Osteoblast (primary cell): Measurements from ENCODE around the gene TIMM44. TPM values are rescaled to one million over a fixed set of nuclear protein-coding genes. Genes with fewer than 3 reads are reported as not detected.
A peak's percentile ranks its signal among the peaks of the same experiment; 100 is the strongest.

Source experiments
- DNase-seq: peaks from one replicate; pipeline ENCODE4 v3.0.0; 2011; ENCODE audit warnings: low spot score, mixed read lengths; ENCODE audit not compliant: insufficient read length; ENCODE audit errors: missing footprints
- H2AFZ ChIP-seq: 2 replicates; pipeline ENCODE4 v1.6.0; 2011; ENCODE audit warnings: mild to moderate bottlenecking, low read length
- H3K27ac ChIP-seq: 2 replicates; pipeline ENCODE4 v1.5.1; 2011; ENCODE audit warnings: mild to moderate bottlenecking, low read depth, low read length, moderate library complexity
- H3K27me3 ChIP-seq: 2 replicates; pipeline ENCODE4 v1.6.0; 2012; ENCODE audit warnings: mild to moderate bottlenecking, control low read depth, inconsistent platforms, low read length, moderate library complexity; ENCODE audit not compliant: insufficient read depth
- H3K36me3 ChIP-seq: 2 replicates; pipeline ENCODE4 v1.5.1; 2011; ENCODE audit warnings: mild to moderate bottlenecking, low read length, control low read depth, moderate library complexity; ENCODE audit not compliant: insufficient read depth
- H3K4me1 ChIP-seq: 2 replicates; pipeline ENCODE4 v1.5.1; 2011; ENCODE audit warnings: mild to moderate bottlenecking, low read length, control low read depth, moderate library complexity; ENCODE audit not compliant: insufficient read depth
- H3K4me2 ChIP-seq: 2 replicates; pipeline ENCODE4 v1.6.0; 2011; ENCODE audit warnings: mild to moderate bottlenecking, low read length; ENCODE audit not compliant: insufficient read depth
- H3K4me3 ChIP-seq: fragments of 200-600 bp; sonication (generic); 3 replicates; pipeline ENCODE4 v1.5.1; 2012; ENCODE audit warnings: mild to moderate bottlenecking, low read length, inconsistent platforms; ENCODE audit not compliant: insufficient read depth
- H3K79me2 ChIP-seq: 2 replicates; pipeline ENCODE4 v1.6.0; 2012; ENCODE audit warnings: mild to moderate bottlenecking, low read length, control low read depth, inconsistent platforms; ENCODE audit not compliant: insufficient read depth
- H3K9me3 ChIP-seq: 2 replicates; pipeline ENCODE4 v1.5.1; 2011; ENCODE audit warnings: low read depth, low read length, control low read depth
- H4K20me1 ChIP-seq: 2 replicates; pipeline ENCODE4 v1.6.0; 2012; ENCODE audit warnings: mild to moderate bottlenecking, low read length, control low read depth; ENCODE audit not compliant: insufficient read depth
- total RNA-seq: library from RNA; depleted of rRNA; stranded (reverse); fragments of >200 nt; gene quantifications from 2 replicates; pipeline ENCODE4 v1.2.3, GENCODE V29; 2012
- TF ChIP-seq, protein P1 (sequence below): IDR thresholded peaks from 2 replicates; pipeline ENCODE4 v1.5.1; 2011; ENCODE audit warnings: mild to moderate bottlenecking, low read depth, low read length, moderate library complexity; ENCODE audit errors: extremely low read depth

TIMM44 gene
- total RNA-seq, 1 donor: 52.5 TPM

DNA sequence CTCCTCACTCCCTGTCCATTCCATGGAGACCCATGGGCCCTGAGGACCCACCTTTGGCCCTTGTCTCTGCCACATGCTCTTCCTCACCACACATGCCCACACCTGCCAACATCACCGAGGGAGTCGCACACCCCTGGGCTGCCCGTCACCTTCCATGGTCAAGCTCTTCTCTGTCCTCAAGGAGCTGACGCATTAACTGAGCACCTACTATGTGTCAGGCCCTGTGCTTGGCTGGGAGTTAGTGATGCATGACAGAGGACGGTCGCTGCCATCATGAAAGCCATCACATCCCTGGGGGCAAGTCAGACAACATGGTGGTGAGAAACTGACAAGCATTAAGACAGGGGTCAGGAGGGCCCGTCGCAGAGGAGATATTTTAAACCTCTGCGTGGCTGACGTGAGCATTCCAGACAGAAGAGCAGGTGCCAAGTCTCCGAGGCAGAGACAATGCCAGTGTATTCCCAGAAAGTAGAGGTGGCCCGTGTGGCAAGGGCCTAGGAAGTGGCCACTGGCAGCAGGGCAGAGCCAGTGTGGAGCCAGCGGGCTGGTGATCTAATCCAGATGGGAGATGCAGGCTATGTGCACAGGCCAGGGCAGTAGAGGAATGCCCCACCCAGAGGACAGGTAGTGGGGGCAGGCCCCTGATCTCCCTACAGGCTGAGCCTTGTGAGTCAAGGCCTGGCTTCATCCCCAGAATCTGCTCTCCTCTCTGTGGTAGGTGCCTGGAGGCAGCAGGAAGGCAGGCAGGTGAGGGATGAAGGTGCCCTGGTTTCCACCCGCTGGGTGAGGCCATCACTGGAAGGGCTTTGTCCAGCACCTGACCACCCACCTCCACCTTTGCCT is 40.8 kb upstream of the TIMM44 start:
- Histone ChIP-seq H3K4me3 (no peak overlapping the region), H2AFZ (no peak overlapping the region), H3K27ac (no peak overlapping the region), H3K27me3 (no peaks in the 10 kb centered on the region), H3K9me3 (no peaks in the 10 kb centered on the region), H3K4me1 (peaks cover 16% of the 10 kb centered on the region), H3K36me3 (peaks cover 61% of the 10 kb centered on the region), H3K79me2 (peaks cover 74% of the 10 kb centered on the region), H4K20me1 (peaks cover 68% of the 10 kb centered on the region), H3K4me2 (no peak overlapping the region)
- TF ChIP-seq, protein P1, sequence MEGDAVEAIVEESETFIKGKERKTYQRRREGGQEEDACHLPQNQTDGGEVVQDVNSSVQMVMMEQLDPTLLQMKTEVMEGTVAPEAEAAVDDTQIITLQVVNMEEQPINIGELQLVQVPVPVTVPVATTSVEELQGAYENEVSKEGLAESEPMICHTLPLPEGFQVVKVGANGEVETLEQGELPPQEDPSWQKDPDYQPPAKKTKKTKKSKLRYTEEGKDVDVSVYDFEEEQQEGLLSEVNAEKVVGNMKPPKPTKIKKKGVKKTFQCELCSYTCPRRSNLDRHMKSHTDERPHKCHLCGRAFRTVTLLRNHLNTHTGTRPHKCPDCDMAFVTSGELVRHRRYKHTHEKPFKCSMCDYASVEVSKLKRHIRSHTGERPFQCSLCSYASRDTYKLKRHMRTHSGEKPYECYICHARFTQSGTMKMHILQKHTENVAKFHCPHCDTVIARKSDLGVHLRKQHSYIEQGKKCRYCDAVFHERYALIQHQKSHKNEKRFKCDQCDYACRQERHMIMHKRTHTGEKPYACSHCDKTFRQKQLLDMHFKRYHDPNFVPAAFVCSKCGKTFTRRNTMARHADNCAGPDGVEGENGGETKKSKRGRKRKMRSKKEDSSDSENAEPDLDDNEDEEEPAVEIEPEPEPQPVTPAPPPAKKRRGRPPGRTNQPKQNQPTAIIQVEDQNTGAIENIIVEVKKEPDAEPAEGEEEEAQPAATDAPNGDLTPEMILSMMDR: no peak
- DNase-seq: peak; percentile 67

DNA sequence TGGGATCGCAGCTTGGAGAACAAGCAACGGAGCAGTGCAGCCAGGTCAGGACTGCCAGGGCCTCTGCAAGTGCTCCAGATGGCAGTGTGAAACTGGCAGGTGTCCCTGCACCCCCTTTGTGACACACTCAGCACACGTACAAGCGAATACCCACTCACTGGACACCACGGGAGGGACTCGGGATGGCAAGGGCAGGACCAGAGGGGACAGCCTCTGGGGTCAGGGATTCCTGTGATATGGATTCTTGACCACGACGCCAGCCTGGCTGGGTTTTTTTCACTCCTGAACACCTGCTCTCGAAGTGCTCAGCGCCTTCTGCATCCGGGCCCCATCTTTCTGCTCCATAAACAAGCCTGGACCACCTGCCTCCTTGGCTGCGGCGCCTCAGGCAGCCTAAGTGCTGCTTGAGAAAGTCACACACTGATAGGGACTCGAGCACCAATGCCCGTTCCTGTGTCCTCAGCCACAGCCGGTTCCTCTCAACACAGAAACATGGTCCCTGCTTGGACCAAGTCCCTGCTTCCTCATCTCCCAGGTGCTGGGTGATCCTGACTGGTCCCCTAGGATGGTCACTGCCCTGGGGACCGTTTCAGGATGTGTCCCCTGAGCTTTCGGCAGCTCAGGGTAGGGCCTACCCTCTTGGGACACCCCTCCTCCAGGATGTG is 40.0 kb upstream of the TIMM44 start:
- Histone ChIP-seq H4K20me1 (peaks cover 62% of the 10 kb centered on the region), H3K36me3 (peaks cover 60% of the 10 kb centered on the region), H3K4me1 (peaks cover 14% of the 10 kb centered on the region), H3K79me2 (peaks cover 68% of the 10 kb centered on the region), H3K9me3 (no peaks in the 10 kb centered on the region), H3K4me2 (no peak overlapping the region), H2AFZ (no peak overlapping the region), H3K4me3 (no peak overlapping the region), H3K27ac (no peak overlapping the region), H3K27me3 (no peaks in the 10 kb centered on the region)
- TF ChIP-seq, protein P1: no peak
- peak; percentile 41 for DNase-seq

DNA sequence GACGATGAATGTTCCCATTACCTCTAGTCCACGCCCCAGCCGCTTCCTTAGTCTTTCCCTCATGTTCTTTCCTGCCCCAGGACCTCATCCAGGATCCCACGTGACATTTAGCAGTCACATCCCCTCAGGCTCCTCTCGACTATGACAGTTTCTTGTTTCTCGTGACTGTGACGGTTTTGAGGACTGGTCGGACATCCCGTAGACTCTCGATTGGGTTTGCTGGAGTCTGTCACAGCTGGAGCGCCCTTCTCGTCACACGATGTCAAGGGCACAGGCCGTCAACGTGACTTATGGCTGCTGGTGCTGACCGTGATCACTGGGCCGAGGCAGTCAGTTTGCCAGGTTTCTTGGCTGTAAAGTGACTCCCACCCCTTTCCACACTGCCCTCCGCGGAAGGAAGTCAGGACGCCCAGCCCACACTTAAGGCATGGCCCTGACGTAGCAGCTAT is 39.2 kb upstream of the TIMM44 start:
- H2AFZ ChIP-seq: no peak overlapping the region
- no peak overlapping the region for H3K27ac ChIP-seq
- TF ChIP-seq, protein P1: no peak
- no peak overlapping the region for H3K4me3 ChIP-seq
- H3K4me2 ChIP-seq: no peak overlapping the region
- H4K20me1 ChIP-seq: peaks cover 62% of the 10 kb centered on the region
- H3K36me3 ChIP-seq: peaks cover 64% of the 10 kb centered on the region
- peak; percentile 68 for DNase-seq
- peaks cover 11% of the 10 kb centered on the region for H3K4me1 ChIP-seq
- H3K9me3 ChIP-seq: no peaks in the 10 kb centered on the region
- no peaks in the 10 kb centered on the region for H3K27me3 ChIP-seq
- peaks cover 68% of the 10 kb centered on the region for H3K79me2 ChIP-seq

GRCh38 chr19:7982103-7982502 is 38.6 kb upstream of the TIMM44 start:
- H3K79me2 ChIP-seq: peaks cover 68% of the 10 kb centered on the region
- H3K9me3 ChIP-seq: no peaks in the 10 kb centered on the region
- no peak overlapping the region for H3K27ac ChIP-seq
- TF ChIP-seq, protein P1: no peak
- H2AFZ ChIP-seq: no peak overlapping the region
- H3K36me3 ChIP-seq: peaks cover 67% of the 10 kb centered on the region
- H3K4me3 ChIP-seq: no peak overlapping the region
- H3K4me2 ChIP-seq: no peak overlapping the region
- DNase-seq: peak; percentile 45
- H3K27me3 ChIP-seq: no peaks in the 10 kb centered on the region
- H3K4me1 ChIP-seq: peaks cover 6% of the 10 kb centered on the region
- H4K20me1 ChIP-seq: peaks cover 61% of the 10 kb centered on the region
